ENCODE data around the gene CKMT1A.
A peak's percentile ranks its signal among the peaks of the same experiment; 100 is the strongest.
"Not testable (repeated sequence)": the region's sequence is repeated elsewhere in the genome, so short reads cannot be mapped to it uniquely, and the experiment has no call there.

Gene CKMT1A

GRCh38 chr15:43693148-43694022, at the start of gene CKMT1A:
Gene CKMT1A, plus strand, starts transcription at chr15:43693859. Its CDS starts 192 bp downstream, at chr15:43694051.
- DNase-seq (ENCODE audit: low spot score); FAIRE-seq: not testable (repeated sequence)

GRCh38 chr15:43648649-43649429, 44.8 kb upstream of the CKMT1A start, which contains the start of gene CATSPER2:
Gene CATSPER2, minus strand, starts transcription at chr15:43648844. Its CDS starts 783 bp downstream, at chr15:43648061.
- FAIRE-seq (peak; percentile 35), DNase-seq (ENCODE audit: low spot score) (no peak)

- FAIRE-seq: peak; percentile 79
- DNase-seq (ENCODE audit: low spot score): not testable (repeated sequence)
Measured at GRCh38 chr15:43649430-43649926, 44.2 kb upstream of the CKMT1A start.

- not testable (repeated sequence) for FAIRE-seq; DNase-seq (ENCODE audit: low spot score)
Measured at GRCh38 chr15:43659727-43660126, 33.9 kb upstream of the CKMT1A start.

DNA sequence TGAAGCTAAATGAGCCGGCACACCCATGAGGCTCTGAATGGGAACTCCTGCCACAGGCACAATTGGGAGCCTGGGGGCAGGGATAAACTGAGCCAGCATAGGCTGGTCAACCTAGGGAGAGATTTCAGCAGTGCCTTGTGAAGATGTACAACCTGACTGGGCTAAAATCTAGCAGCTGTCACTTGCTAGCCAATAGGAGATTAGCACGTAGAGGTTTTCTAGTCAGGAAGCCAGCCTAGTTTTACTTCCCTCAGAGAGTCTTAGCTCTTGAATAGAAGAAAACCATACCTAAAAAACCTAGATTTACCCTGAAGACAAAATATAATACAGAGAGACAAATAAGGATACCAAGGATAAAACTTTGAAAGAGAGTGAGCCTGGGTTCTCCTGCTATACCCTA, 31.4 kb upstream of the CKMT1A start:
- DNase-seq (ENCODE audit: low spot score); FAIRE-seq: not testable (repeated sequence)

- FAIRE-seq; DNase-seq (ENCODE audit: low spot score): not testable (repeated sequence)
Measured at GRCh38 chr15:43663333-43663732, 30.3 kb upstream of the CKMT1A start.

DNA sequence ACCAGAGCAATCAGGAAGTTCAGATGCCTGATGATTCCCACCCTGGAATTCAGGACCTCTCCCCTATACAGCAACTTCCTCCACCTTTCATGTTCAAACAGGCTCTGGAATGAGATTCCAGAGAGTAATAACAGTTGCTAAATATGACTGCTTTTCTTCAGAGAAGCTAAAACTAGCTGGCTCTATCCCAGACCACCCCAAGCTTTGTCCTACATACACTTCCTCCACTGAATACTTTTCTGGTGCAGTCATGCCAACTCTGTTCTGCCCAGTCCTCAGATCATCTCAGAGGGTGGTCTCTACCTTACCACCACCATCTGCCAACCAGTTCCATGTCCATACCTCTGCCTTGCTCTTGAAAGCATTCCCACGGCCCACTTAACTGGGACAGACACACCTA, 27.5 kb upstream of the CKMT1A start:
- not testable (repeated sequence) for FAIRE-seq; DNase-seq (ENCODE audit: low spot score)

GRCh38 chr15:43674175-43674574, 19.5 kb upstream of the CKMT1A start:
- not testable (repeated sequence) for DNase-seq (ENCODE audit: low spot score); FAIRE-seq

DNA sequence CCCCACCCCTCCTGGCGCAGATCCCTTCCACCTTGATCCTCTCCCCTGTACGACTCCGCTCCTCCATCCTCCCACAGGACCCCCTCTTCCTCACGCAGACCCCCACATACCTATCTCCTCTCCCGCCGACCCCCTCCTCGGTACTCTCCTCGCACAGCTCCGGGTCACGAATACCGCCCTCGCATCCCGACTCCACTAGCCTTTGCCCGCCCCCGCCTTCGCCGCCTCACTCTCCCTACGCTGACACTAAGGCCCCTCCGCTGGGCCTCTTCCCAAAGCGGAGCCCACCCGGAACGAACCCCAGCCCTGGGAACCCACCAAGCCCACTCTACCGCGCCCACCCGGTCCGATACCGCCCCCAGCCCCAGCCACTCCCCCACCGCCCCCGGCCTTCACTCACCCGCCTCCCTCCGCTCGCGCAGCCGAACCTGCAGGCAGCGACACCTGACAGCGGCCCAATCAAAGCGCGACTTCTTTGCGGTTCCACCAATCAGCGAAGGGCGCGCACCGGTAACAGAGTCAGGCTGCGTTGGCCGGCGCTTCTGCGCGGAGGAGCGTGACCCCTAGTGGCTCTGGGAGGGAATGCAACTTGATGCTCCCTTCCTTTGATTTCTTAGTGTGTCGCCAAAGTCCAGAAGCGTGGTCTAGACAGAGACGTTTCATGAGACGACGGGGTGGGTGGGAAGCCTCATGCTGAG, 3.9 kb upstream of the CKMT1A start:
- DNase-seq (ENCODE audit: low spot score): not testable (repeated sequence)
- FAIRE-seq: peak; percentile 94

DNA sequence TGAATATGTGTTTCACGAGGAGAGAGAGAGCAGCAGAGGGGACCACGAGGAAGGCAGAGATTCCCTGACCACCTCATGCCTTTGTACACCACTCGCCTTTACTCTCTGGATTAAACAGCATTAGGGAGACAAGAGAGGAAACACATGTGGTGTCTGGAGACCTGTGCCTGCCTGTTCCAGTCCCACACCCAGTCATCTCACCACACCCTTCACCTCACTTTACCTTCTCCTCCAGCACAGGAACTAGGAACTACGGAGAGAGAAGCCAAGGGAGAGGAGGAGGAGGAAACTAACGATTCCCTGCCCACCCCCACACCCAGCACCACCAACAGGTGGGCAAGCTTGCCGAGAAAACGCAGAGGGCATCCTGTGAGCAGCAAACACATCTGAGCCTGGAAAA, 980 bp upstream of the CKMT1A start:
- DNase-seq (ENCODE audit: low spot score); FAIRE-seq: not testable (repeated sequence)

GRCh38 chr15:43702174-43702573, 8.5 kb downstream of the CKMT1A start:
- DNase-seq (ENCODE audit: low spot score) (no peak), FAIRE-seq (no peak)

DNA sequence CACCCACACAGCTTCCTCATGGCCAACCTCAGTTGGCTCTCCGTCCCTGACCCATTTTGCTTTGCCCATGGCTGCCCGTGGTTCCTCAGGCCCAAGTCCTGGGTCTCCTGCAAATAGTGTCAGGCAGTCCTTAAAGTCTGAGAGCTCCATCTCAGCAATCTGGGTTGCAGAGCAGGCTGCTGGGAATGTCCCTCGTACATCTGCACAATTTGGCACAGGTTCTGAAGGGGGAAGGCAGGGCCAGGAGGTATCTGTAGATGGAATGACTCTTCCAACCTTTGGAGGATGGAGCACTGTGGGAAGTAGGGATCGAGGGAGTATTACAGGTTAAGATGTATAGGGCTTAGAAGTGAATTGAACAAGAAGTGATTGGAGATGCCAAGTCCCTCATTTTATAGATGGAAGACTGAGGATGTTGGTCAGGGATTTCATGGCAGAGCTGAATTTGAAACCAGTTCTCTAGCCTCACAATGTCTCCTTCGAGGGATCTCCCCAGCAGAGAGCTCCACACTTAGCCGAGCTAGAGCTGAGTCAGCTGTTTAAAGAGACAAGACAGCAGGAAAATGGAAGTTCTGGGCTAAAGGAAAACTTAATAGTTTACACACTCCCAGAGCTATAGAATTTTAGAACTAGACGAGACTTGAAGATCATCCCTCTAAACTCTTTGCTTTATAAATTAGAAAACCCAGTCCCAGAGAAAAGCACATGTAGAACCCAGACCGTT, 9.2 kb downstream of the CKMT1A start:
- DNase-seq (ENCODE audit: low spot score) (no peak), FAIRE-seq (no peak)

- FAIRE-seq: peak; percentile 81
- DNase-seq (ENCODE audit: low spot score): not testable (repeated sequence)
Measured at GRCh38 chr15:43710431-43711131, 16.9 kb downstream of the CKMT1A start.

- DNase-seq (ENCODE audit: low spot score) (no peak), FAIRE-seq (no peak)
Measured at GRCh38 chr15:43723151-43723550, 29.5 kb downstream of the CKMT1A start.

- not testable (repeated sequence) for FAIRE-seq
Measured at GRCh38 chr15:43726306-43726705, 32.6 kb downstream of the CKMT1A start.

GRCh38 chr15:43728053-43728725, 34.5 kb downstream of the CKMT1A start:
- FAIRE-seq; DNase-seq (ENCODE audit: low spot score): not testable (repeated sequence)

More at GRCh38 chr15:43726306-43726705, 32.6 kb downstream of the CKMT1A start:
- DNase-seq (ENCODE audit: low spot score): not testable (repeated sequence)

DNA sequence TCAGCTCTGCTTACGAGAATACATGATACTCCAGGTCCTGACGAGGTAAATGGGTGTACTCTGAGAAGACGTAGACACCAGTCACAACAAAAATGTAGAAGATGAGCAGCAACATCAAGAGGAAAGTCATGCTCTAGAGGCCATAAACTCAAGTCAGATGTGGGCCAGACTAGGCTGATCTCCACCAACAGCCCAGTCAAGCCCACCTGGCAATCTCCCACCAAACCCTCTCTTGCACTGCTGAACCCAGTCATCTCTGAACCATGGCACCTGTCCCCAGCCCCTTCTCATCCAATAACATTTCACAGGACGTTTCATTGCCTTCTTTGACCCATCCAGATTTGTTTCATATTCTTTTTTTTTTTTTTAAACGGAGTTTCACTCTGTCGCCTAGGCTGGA, 41.8 kb downstream of the CKMT1A start:
- no peak for DNase-seq (ENCODE audit: low spot score)
- FAIRE-seq: no peak

- peak; percentile 96 for DNase-seq (ENCODE audit: low spot score)
- FAIRE-seq: not testable (repeated sequence)
Measured at GRCh38 chr15:43746245-43746902, 52.7 kb downstream of the CKMT1A start, which contains the start of gene PDIA3. Gene PDIA3, plus strand, starts transcription at chr15:43746438. Its CDS starts 102 bp downstream, at chr15:43746540.
